HG02588 (cell line): Measurements from ENCODE around the gene NPIPA3.
"Not testable (repeated sequence)": the region's sequence is repeated elsewhere in the genome, so short reads cannot be mapped to it uniquely, and the experiment has no call there.

Experiments
- ATAC-seq: cut with Tn5 transposase; IDR thresholded peaks from one replicate; pipeline ENCODE4 v1.9.1; 2021; ENCODE audit warnings: mild to moderate bottlenecking, moderate library complexity; ENCODE audit not compliant: unreplicated experiment

The NPIPA3 gene

DNA sequence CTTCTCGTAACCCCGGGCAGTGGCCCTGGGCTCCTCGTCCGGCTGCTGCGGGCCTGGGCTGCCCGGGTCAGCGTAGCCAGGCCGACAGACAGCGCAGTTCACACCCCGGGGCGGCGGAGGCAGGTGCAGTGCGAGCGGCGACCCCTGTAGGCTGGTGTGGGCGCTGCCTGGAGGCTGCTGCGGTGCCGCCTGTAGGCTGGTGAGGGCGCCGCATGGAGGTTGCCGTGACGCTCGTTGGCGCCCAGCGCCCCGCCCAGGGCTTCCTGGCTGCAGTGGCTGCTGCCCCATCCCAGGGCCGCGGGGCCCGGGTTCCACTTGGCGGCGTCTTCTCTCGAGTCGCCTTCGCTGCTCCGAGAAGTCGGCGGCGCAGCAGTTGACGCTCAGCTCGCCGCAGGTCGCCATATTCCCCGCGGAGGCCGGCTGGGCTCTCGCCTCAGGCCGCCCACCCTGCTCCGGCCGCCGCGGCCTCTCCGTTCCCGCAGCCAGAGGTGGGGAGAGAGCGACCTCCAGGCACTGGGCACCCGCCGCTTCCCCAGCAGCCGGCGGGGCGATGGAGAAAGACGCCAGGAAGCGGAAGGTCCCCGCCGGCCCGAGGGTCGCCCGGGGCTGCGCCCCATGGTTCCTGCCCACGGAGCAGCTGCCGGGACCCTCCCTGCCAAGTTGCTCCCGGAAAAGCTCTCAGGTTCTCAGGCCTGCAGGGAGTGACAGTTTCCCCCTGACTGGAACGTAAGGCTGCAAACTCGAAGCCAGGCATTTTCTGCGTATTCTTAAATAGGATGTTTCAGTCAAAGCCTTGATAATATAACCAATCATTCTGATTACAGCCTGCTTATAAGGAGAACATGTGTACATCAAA lies at the start of gene NPIPA3:
TSS of gene NPIPA3 (plus strand) at position 256 of the 856 bp plus-strand sequence. CDS start 5,533 bp downstream, outside the sequence.
- peak; percentile 95 for ATAC-seq

DNA sequence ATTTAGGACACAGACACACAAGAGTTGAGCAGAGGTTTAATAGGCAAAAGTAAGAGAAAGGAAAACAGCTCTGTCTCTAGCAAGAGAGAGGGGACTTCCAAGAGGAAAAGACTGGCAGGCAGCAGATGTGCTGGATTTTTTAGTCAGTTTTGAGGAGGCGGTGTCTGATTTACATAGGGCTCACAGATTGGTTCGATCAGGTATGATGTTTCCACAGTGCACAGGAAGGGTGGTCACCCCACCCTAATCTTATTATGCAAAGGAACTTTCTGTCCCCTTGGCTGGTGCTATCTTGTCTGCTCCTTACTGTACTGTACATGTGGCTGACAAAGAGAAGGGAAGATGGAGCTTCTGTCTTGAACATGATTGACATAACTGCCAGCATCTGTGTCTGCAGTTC lies 45.1 kb upstream of the NPIPA3 start:
- peak; percentile 74 for ATAC-seq

GRCh38 chr16:14667347-14668266 lies 35.6 kb upstream of the NPIPA3 start:
- no peak for ATAC-seq

GRCh38 chr16:14668556-14669223 lies 34.5 kb upstream of the NPIPA3 start:
- no peak for ATAC-seq

GRCh38 chr16:14669776-14670175 lies 33.4 kb upstream of the NPIPA3 start:
- no peak for ATAC-seq

DNA sequence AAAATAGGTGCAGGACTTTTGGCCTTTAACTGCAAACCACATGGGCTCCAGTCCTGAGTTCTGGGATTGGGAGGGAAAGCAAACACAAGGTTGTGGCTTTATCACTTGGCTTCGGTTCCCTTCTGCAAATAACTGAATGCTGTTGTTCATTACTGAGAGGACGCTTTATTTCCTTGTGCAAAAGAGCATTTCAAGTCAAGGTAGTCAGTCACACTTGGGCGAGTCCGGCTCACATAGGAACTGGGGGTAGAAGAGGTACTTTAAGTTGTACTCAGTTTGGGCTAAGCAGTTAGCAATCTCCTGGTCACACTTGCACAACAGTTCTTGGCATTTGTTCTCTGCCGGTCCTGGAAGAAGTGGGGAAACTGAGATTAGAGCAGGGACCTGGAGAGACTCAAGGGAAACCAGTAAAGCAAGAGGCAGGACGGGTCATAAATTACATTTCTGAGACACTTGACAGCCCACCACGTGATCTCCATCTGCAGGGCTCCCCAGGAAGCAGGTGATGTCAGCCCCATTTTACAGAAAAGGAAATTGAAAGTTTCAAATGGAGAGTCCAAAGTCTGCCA lies 30.7 kb upstream of the NPIPA3 start:
- ATAC-seq: no peak

DNA sequence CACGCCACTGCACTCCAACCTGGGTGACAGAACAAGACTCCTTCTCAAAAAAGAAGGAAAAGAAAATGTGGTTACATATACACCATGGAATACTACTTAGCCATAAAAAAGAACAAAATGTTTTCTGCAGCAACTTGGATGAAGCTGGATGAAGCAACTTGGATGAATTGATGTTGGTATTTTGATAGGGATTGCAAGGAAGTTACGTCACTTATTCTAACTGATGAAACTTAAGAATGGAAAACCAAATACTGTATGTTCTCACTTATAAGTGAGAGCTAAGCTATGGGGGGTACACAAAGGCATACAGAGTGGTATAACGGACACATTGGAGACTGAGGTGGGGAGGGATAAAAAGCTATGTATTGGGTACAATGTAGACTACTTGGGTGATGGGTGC lies 26.6 kb upstream of the NPIPA3 start:
- ATAC-seq: no peak

GRCh38 chr16:14677627-14678026 lies 25.6 kb upstream of the NPIPA3 start:
- ATAC-seq: no peak

- ATAC-seq: no peak
Measured at GRCh38 chr16:14678748-14679497, 24.3 kb upstream of the NPIPA3 start.

- not testable (repeated sequence) for ATAC-seq
Measured at GRCh38 chr16:14680396-14680795, 22.8 kb upstream of the NPIPA3 start.

DNA sequence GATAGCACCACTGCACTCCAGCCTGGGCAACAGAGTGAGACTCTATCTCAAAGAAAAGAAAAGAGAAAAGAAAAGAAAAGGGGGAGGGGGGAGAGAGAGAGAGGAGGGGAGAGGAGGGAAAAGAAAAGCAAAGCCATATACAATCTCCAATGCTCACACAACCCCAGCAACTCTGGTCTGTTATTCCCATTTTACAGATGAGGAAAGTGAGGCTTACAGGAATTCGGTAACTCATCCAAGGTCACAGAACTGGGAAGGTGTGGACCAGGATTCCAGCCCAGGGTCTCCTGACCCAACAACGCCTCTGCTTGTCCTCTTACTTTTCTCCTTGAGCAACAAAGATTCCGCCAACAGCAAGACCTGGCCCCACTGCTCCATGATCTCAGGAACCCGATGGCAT lies 22.1 kb upstream of the NPIPA3 start:
- ATAC-seq: no peak

DNA sequence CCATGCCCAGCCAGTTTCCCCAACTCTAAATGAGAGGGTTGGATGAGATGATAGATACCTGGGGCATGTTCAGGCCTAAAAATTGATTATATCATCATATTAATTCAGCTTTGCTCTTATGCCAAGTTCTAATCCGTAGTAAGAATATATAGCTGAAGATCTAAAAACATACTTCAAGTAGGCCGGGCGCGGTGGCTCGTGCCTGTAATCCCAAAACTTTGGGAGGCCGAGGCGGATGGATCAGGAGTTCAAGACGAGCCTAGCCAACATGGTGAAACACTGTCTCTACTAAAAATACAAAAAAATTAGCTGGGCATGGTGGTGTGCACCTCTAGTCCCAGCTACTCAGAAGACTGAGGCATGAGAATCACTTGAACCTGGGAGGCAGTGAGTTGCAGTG lies 21.1 kb upstream of the NPIPA3 start:
- no peak for ATAC-seq

GRCh38 chr16:14685870-14686793 lies 17.1 kb upstream of the NPIPA3 start:
- ATAC-seq: not testable (repeated sequence)

GRCh38 chr16:14694129-14694528 lies 9.1 kb upstream of the NPIPA3 start, which contains the start of gene PLA2G10:
Gene PLA2G10, minus strand, starts transcription at chr16:14694308. Its CDS starts 79 bp downstream, at chr16:14694229.
- ATAC-seq: not testable (repeated sequence)

- not testable (repeated sequence) for ATAC-seq
Measured at GRCh38 chr16:14701859-14702258, 1.4 kb upstream of the NPIPA3 start.

- not testable (repeated sequence) for ATAC-seq
Measured at GRCh38 chr16:14702672-14703071, 539 bp upstream of the NPIPA3 start.

GRCh38 chr16:14733233-14733632 lies 30.0 kb downstream of the NPIPA3 start:
- not testable (repeated sequence) for ATAC-seq

DNA sequence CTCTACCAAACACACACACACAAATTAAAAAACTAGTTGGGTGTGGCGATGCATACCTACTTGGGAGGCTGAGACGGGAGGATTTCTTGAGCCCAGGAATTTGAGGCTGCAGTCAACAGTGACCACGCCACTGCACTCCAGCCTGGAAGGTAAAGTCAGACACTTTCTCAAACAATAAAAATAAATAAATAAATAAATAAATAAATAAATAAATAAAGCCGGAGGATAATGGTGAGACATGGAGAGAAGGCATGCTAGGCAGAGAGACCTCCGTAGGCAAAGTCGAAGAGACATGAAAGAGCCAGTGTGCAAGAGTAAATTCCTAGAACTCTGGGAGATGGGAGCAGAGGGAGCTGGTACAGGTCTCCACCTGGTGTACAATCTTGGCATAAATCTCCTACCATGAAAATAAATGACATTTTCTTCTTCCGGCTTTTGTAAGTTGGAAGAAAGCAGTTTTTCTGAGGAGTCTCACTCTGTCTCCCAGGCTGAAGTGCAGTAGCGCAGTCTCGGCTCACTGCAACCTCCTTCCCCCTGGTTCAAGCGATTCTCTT lies 37.7 kb downstream of the NPIPA3 start:
- ATAC-seq: not testable (repeated sequence)
